ENCODE measurements around the gene ADGRL3. TPM values are rescaled to one million over a fixed set of nuclear protein-coding genes. Genes with fewer than 3 reads are reported as not detected.

The ADGRL3 gene
- total and polyA plus RNA-seq, 9 donors: 0.88 to 9.5 (median 2.5) TPM

DNA sequence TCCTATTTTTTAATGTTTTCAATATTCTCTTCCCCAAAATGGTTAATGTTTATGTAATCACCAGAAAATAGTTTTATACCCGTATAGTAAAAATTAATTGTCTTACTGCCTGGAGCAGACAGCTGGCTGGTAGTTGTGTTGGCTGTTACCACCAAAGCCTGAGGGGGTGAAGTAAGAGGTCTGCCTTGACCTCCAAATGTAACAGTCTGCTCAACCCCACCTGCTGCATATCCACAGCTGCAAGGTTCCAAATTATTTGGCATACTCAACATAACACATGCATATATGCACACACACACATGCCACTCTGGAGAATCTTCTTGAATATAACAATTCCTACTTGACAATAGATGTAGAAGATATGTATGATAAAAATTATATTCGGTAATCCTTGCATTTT lies 624.3 kb downstream of the ADGRL3 start:
- Histone ChIP-seq H3K27ac (no peak overlapping the region), H3K27me3 (no peaks in the 10 kb centered on the region), H3K4me3 (no peak overlapping the region), H3K4me1 (ENCODE audit: insufficient read depth) (no peaks in the 10 kb centered on the region), H3K9me3 (no peaks in the 10 kb centered on the region), H3K36me3 (no peaks in the 10 kb centered on the region)
- no peak for DNase-seq
- intact Hi-C loops (cut with DNase I): no loop called here
- WGBS, 3 donors: 45 to 56% (median 55%) methylated on average over 2 of the region's 2 CpGs
- TF ChIP-seq POLR2A (IDR thresholded peaks at IDR 0.05) (no peak), EP300 (IDR thresholded peaks at IDR 0.05) (no peak)
- TF ChIP-seq, protein P1, sequence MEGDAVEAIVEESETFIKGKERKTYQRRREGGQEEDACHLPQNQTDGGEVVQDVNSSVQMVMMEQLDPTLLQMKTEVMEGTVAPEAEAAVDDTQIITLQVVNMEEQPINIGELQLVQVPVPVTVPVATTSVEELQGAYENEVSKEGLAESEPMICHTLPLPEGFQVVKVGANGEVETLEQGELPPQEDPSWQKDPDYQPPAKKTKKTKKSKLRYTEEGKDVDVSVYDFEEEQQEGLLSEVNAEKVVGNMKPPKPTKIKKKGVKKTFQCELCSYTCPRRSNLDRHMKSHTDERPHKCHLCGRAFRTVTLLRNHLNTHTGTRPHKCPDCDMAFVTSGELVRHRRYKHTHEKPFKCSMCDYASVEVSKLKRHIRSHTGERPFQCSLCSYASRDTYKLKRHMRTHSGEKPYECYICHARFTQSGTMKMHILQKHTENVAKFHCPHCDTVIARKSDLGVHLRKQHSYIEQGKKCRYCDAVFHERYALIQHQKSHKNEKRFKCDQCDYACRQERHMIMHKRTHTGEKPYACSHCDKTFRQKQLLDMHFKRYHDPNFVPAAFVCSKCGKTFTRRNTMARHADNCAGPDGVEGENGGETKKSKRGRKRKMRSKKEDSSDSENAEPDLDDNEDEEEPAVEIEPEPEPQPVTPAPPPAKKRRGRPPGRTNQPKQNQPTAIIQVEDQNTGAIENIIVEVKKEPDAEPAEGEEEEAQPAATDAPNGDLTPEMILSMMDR (IDR thresholded peaks at IDR 0.05): no peak

DNA sequence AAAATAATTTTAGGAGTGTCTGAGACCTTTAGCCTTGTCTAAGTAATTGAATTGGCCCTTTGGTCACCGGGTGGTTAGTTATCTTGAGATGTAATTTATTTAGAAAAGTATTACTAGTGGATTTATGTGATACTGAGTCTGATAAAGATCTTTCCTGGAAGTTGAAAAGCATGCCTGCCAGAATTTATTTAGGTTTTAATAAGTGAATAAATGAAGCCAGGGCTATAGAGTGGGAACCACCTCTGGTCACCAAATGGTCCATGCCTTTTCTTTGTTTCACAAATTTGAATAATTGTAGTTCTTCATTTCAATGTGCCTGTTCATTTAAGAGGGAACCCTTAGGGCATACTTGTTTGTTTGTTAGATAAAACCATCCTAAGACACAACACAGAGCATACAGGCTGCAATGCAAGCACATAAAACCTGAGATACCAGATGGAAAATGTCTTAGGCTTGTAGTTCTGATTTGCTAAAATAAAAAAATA lies 627.8 kb downstream of the ADGRL3 start:
- Histone ChIP-seq H3K4me1 (ENCODE audit: insufficient read depth) (no peaks in the 10 kb centered on the region), H3K36me3 (no peaks in the 10 kb centered on the region), H3K4me3 (no peak overlapping the region), H3K9me3 (no peaks in the 10 kb centered on the region), H3K27ac (no peak overlapping the region), H3K27me3 (no peaks in the 10 kb centered on the region)
- intact Hi-C loops (cut with DNase I): no loop called here
- TF ChIP-seq, protein P1 (IDR thresholded peaks at IDR 0.05): no peak
- no peak for TF ChIP-seq EP300 (IDR thresholded peaks at IDR 0.05)
- no peak for TF ChIP-seq POLR2A (IDR thresholded peaks at IDR 0.05)
- WGBS, 3 donors: 20 to 31% (median 21%) methylated on average over 1 of the region's 1 CpG
- DNase-seq: no peak

DNA sequence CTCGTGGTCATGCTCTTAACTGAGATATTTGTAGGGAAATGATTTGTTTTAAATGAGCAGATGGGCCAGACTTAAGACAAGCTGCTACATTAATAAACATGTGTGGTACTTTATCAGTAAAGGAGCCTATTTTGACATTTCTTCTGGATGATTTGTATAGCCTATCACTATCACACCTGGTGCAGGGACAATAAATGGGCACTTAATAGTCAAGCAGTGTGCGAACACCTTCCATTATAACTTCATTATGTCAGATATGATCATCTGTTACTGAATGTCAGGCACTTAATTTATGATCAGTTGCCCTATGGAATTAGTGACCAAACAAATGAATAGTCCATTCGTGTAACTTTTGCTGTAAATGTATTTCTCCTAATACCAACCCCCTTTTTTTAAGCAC lies 628.8 kb downstream of the ADGRL3 start:
- H3K9me3 ChIP-seq: no peaks in the 10 kb centered on the region
- no peaks in the 10 kb centered on the region for H3K27me3 ChIP-seq
- TF ChIP-seq, protein P1 (IDR thresholded peaks at IDR 0.05): no peak
- TF ChIP-seq POLR2A (IDR thresholded peaks at IDR 0.05) (no peak), EP300 (IDR thresholded peaks at IDR 0.05) (no peak)
- no peak for DNase-seq
- H3K27ac ChIP-seq: no peak overlapping the region
- intact Hi-C loops (cut with DNase I): no loop called here
- no peaks in the 10 kb centered on the region for H3K36me3 ChIP-seq
- 58 to 81% (median 65%) methylated on average over 3 of the region's 3 CpGs for WGBS, 3 donors
- no peaks in the 10 kb centered on the region for H3K4me1 ChIP-seq (ENCODE audit: insufficient read depth)
- H3K4me3 ChIP-seq: no peak overlapping the region

DNA sequence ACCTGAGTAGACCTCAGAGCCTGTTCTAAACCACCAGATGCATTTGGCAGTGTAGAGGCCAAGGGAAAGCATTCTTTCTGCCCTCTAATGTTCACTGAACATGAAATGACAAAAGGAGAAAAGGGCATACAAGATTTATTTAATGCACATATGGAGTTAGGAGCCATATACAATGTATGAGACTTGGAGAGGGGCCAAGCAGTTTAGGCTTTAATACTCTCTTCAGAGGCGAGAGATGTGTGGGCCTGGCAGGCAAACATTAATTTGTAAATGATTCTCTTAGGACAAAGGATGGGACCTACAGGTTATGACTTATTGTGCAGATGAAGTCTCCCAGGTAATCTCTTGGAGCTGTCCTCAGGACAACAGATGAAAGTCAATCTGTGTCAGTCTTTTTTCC lies 631.9 kb downstream of the ADGRL3 start:
- Histone ChIP-seq H3K27me3 (no peaks in the 10 kb centered on the region), H3K4me1 (ENCODE audit: insufficient read depth) (no peaks in the 10 kb centered on the region), H3K9me3 (no peaks in the 10 kb centered on the region), H3K27ac (no peak overlapping the region), H3K4me3 (no peak overlapping the region), H3K36me3 (no peaks in the 10 kb centered on the region)
- TF ChIP-seq, protein P1 (IDR thresholded peaks at IDR 0.05): no peak
- TF ChIP-seq EP300 (IDR thresholded peaks at IDR 0.05): no peak
- no peak for TF ChIP-seq POLR2A (IDR thresholded peaks at IDR 0.05)
- 67 to 76% (median 69%) methylated on average over 1 of the region's 1 CpG for WGBS, 3 donors
- DNase-seq: no peak
- intact Hi-C loops (cut with DNase I): no loop called here
